Tibial artery (tissue), 4 donors: ENCODE measurements around the gene FEN1.

Source experiments
- DNase-seq, 2 donors: peaks; one replicate each; pipeline ENCODE4 v3.0.0-alpha.2; 2019
- H3K27ac ChIP-seq, 2 donors: fragments of 200-600 bp; sonication (generic) in 1 of 2; 1 replicate in 1 of 2; 2 replicates in 1 of 2; pipeline ENCODE4 v1.5.1; 2018 to 2019; ENCODE audit warnings: mild to moderate bottlenecking in 1 of 2
- H3K27me3 ChIP-seq, 2 donors: fragments of 200-600 bp; sonication (generic) in 1 of 2; one replicate each; pipeline versions ENCODE4 v1.5.1 to v1.6.0; 2016 to 2019
- H3K36me3 ChIP-seq, 3 donors: fragments of 200-600 bp; sonication (generic) in 2 of 3; one replicate each; pipeline ENCODE4 v1.5.1; 2016 to 2019; ENCODE audit warnings: mild to moderate bottlenecking in 2 of 3
- H3K4me1 ChIP-seq, 4 donors: fragments of 200-600 bp; sonication (generic) in 2 of 4; 1 replicate in 3 of 4; 2 replicates in 1 of 4; pipeline ENCODE4 v1.5.1; 2016 to 2019
- H3K4me3 ChIP-seq, 2 donors: fragments of 200-600 bp; sonication (generic) in 1 of 2; 1 replicate in 1 of 2; 2 replicates in 1 of 2; pipeline ENCODE4 v1.5.1; 2018 to 2019; ENCODE audit warnings: mild to moderate bottlenecking in 2 of 2
- H3K9me3 ChIP-seq, 3 donors: fragments of 200-600 bp; sonication (generic) in 1 of 3; one replicate each; pipeline ENCODE4 v1.5.1; 2016 to 2019
- intact Hi-C: fragments of 100-400 bp; cut with DNase I; formaldehyde crosslinking; loops from one replicate; pipeline ENCODE4 v1.15.0; 2023; ENCODE audit warnings: low total_unique reads
- TF ChIP-seq, protein P1 (sequence below), 2 experiments: fragments of 200-600 bp in 1 of 2; fragments of 450-650 bp in 1 of 2; IDR thresholded peaks; one replicate each; pipeline ENCODE4 v1.5.1; 2017 to 2019; ENCODE audit warnings: antibody characterized with exemption in 2 of 2, mild to moderate bottlenecking in 1 of 2, moderate library complexity in 1 of 2

Gene FEN1

GRCh38 chr11:61811831-61812230 is 19.1 kb downstream of the FEN1 start:
- peaks cover 43 to 63% (median 58%) of the 10 kb centered on the region in 3 donors for H3K36me3 ChIP-seq
- H3K4me3 ChIP-seq, result no peak overlapping the region
- no peak overlapping the region for H3K27ac ChIP-seq
- intact Hi-C loops, result no loop called here
- TF ChIP-seq, protein P1, sequence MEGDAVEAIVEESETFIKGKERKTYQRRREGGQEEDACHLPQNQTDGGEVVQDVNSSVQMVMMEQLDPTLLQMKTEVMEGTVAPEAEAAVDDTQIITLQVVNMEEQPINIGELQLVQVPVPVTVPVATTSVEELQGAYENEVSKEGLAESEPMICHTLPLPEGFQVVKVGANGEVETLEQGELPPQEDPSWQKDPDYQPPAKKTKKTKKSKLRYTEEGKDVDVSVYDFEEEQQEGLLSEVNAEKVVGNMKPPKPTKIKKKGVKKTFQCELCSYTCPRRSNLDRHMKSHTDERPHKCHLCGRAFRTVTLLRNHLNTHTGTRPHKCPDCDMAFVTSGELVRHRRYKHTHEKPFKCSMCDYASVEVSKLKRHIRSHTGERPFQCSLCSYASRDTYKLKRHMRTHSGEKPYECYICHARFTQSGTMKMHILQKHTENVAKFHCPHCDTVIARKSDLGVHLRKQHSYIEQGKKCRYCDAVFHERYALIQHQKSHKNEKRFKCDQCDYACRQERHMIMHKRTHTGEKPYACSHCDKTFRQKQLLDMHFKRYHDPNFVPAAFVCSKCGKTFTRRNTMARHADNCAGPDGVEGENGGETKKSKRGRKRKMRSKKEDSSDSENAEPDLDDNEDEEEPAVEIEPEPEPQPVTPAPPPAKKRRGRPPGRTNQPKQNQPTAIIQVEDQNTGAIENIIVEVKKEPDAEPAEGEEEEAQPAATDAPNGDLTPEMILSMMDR (IDR thresholded peaks at IDR 0.05), result no peak
- DNase-seq, result no peak
- H3K9me3 ChIP-seq, result no peaks in the 10 kb centered on the region
- no peaks in the 10 kb centered on the region for H3K4me1 ChIP-seq
- no peaks in the 10 kb centered on the region for H3K27me3 ChIP-seq

DNA sequence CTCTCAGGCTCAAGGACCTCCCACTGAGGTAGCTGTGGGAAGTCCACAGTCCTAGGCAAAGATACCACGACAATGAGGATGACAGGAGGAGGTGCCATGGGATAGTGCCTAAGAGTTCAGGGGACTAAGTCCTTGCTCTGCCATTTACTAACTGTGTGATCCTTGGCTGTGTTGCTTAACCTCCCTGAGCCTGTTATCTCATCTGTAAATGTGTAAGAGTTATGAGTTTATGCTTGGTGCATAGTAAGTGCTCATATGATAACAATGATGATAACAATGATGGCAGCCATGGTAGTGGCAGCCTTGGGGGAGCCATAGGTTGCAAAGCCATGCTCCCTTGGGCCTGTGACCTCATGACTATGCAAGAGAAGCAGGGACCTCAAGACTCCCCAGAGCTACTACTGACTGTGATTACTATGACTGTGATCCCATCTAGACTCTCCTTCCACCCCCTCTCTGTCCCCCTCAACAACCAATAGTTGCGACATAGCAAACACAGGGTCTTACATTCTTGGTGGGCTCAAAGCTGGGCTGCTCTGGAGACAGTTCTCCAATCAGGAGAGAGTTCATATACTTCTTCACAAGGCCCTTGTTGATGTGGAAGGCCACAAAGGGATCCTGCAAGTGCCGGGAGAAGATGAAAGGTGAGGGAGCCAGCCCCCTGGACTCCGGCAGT is 20.2 kb downstream of the FEN1 start:
- H3K27me3 ChIP-seq, result no peaks in the 10 kb centered on the region
- intact Hi-C loops, result no loop called here
- H3K4me1 ChIP-seq, result peaks cover 0 to 9% (median 5%) of the 10 kb centered on the region in 4 donors
- DNase-seq, result peak in 1 of 2 donors; percentile 54
- no peaks in the 10 kb centered on the region for H3K9me3 ChIP-seq
- H3K4me3 ChIP-seq, result no peak overlapping the region
- H3K27ac ChIP-seq, result no peak overlapping the region
- peaks cover 43 to 52% (median 52%) of the 10 kb centered on the region in 3 donors for H3K36me3 ChIP-seq
- TF ChIP-seq, protein P1 (IDR thresholded peaks at IDR 0.05), result no peak

GRCh38 chr11:61814247-61814957 is 21.7 kb downstream of the FEN1 start:
- Histone ChIP-seq H3K27ac (peak overlapping the region; percentile 99), H3K4me3 (peak overlapping the region; percentile 70 to 77)

GRCh38 chr11:61814958-61815789 is 22.5 kb downstream of the FEN1 start:
- TF ChIP-seq, protein P1 (IDR thresholded peaks at IDR 0.05), result peak in 1 of 2 experiments; percentile 17
- peak overlapping the region; percentile 99 for H3K27ac ChIP-seq
- peak overlapping the region; percentile 70 to 77 for H3K4me3 ChIP-seq
- intact Hi-C loops, result no loop called here
- DNase-seq, result peak; percentile 95 to 99
- peaks cover 25 to 31% (median 29%) of the 10 kb centered on the region in 3 donors for H3K36me3 ChIP-seq
- peaks cover 0 to 11% (median 5%) of the 10 kb centered on the region in 4 donors for H3K4me1 ChIP-seq
- no peaks in the 10 kb centered on the region for H3K9me3 ChIP-seq
- H3K27me3 ChIP-seq, result no peaks in the 10 kb centered on the region

More at GRCh38 chr11:61814247-61814957, 21.7 kb downstream of the FEN1 start:
- DNase-seq, result peak; percentile 57 to 76
- H3K9me3 ChIP-seq, result no peaks in the 10 kb centered on the region
- peaks cover 32 to 37% (median 37%) of the 10 kb centered on the region in 3 donors for H3K36me3 ChIP-seq
- intact Hi-C loops, result no loop called here
- H3K27me3 ChIP-seq, result no peaks in the 10 kb centered on the region
- TF ChIP-seq, protein P1 (IDR thresholded peaks at IDR 0.05), result no peak
- H3K4me1 ChIP-seq, result peaks cover 0 to 11% (median 5%) of the 10 kb centered on the region in 4 donors
